GM04503 (cell line): ENCODE data around the gene CBX6.

Experiments used
- DNase-seq: peaks from one replicate; pipeline ENCODE4 v3.0.0-alpha.2; 2012; ENCODE audit warnings: low read depth

Gene CBX6

DNA sequence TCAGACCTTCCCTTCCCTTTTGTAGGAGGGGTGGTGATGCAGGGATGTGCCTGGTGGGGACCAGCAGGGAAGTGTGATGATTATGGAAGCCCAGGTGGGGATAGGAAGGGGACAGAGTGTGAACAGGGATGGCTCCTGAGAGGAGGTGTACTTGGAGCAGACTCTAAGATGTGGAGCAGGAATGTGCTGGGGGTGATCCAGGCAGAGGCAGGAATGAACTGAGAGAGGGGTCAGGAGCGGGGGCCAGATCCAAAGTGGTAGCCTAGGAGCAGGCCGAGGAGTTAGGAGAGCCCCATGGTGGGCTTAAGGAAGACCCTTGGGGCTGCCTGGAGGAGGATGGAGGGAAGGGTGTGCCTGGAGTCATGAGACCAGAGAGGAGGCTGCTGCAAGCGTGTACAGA is 31.9 kb downstream of the CBX6 start:
- no peak for DNase-seq

DNA sequence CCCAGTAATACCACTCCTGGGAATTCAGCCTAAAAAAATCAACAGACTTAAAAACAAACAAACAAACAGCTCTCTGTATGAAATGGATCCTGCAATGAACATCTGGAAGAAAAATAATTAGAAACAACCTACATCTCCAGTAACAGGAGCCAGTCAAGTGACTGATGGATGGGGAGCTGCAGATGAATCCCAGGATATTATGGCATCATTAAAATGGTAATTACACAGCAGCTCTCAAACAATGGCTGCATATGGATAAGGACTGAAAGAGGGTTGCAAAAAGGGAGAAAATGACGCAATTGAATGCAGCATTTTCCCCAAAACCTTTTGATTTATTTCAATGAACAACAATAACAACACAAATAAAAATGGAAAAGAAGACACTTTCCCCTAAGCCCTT is 32.3 kb downstream of the CBX6 start:
- DNase-seq, result no peak

DNA sequence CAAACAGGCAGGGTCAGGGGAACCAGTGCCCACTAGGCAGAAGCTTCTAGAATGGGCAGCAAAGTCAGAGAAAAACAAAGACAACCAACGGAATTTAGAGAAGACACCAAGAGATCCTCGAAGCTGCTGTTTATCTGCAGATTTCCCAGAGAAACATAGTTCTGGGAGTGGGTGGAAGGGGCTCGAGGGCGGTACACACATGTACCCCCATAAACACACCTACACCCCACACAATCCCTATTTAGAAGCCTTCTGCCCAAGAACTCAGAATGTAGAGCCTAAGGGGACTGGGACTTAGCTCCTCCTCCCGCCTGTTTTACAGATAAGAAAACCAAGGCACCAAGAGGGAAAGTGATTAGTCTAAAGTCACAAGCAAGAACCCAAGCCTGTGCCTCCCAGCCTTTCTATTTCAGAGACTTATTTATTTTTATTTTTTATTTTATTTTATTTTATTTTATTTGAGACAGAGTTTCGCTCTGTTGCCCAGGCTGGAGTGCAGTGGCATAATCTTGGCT is 34.5 kb downstream of the CBX6 start:
- no peak for DNase-seq

DNA sequence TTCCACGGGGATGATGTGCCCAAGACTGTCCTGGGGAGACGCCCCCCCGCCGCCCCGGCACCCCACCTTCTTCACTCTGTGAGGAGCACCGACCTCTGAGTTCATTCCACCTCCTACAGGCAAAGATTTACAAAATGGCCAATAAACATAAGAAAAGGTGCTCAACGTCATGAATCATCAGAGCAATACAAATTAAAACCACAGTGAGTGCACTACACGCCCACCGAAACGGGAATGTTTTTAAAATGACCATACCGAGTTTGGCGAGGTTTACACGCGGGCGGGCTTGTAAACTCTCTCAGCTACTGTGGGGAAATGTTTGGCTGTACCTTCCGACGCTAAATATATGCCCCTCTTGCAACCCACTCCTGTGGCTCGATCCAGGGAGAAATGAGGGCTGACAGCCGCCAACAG is 36.1 kb downstream of the CBX6 start:
- no peak for DNase-seq

DNA sequence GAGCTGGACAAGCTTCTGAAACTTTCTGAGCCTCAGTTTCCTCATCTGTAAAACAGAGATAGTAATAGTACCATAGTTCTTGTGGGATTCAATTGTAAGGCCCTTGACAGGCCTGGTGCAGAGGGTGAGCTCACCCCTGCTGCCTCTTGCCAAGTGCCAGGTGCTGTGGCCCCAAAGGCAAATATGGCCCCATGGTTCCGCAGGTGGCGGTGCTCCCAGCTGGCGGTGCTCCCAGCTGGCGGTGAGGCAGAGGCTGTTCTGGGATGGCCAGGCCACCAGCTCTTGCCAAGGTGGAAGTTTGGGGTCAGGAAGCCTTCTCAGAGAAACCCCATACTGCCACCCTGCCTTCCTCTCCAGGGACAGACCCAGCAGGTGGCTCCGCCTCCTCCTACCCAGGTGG is 37.0 kb downstream of the CBX6 start:
- no peak for DNase-seq

DNA sequence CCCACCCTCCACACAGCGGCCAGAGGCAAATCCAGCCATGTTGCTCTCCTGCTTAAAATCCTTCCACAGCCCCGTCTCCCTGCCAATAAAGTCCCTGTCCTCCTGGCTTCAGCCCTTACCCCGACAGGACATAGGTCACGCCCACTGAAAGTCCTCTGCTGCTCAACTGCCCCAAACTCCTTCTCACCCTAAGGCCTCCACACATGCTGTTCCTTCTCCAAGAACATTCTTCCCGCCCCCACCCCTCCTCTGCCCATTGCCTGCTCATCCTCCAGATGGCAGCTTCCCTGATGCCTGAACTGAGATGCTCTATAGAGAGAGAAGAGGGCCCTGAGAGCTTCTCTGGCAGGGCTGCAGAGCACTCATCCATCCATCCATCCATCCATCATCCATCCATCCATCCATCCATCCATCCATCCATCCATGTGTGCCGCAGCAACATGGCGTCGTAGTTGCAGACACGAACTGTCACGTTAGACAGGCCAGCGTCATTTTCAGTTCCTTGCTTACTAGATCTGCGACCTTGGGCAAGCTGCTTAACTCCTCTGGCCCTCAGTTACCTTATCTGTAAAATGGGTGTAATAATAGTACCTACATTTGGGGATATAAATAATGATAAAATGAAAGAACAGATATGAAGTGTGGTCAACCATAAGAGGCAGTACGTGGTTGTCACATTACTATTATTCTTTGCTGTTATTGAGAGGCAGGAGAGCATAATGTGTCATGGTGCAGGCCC is 37.6 kb downstream of the CBX6 start:
- DNase-seq, result no peak

DNA sequence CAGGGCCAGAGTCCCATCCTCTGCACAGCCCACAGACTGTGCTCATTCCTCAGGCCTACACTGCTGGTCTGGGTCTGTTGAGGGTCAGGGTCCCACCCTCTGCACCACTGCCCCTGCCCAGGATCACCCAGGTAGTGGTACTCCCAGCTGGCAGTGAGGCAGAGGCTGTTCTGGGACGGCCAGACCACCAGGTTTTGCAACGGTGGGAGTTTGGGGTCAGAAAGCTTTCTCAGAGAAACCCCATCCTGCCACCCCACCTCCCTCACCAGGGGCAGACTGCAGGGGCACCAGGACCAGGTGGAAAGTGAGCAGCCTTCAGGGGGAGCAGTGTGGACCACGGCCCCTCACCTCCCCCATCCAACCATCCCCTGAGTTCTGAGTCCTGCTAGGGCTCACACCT is 39.0 kb downstream of the CBX6 start:
- no peak for DNase-seq

DNA sequence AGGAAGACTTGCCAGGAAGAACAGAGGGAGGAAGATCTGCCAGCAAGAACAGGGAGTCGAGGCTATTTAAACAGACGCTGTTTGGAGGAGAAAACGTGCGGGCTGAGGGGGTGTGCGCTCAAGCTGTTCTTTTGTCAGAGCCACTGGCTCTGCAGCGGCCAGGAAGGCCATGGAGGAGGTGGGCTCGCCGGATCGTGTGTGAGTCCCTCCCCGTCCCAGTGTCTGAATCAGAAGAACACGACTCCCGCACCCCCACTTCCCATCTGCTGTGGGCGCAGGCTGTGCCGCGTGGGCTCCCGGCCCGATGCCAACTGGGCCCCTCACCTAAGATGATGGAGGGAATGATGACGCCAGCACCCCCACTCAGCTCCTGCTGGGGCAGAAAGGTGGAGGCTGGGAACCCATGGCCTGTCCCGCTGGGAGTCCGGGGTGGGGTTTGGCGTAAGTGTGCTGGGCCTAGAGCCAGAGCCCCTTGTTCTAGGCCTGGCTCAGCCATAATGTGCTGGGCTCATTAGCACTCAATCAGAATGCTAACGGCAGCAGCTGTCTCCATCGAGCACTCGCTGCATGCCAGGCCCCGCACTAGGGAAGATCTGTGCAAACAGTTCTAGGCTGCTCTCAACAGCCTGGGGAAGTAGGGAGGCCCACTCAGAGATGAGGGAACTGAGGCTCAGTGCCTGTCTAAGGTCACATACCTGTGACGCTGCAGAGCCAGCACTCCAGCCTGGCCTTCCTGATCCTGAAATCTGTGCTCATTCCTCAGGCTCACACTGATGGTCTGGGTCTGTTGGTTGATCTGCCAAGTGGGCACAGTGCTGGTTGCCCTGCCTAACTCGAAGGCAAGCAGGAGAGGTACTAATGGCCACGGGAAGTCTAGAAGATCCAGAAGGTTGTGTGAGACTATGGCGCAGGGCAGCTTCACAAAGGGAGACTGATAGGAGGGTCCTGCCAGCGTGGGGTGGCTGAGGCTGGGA is 39.7 kb downstream of the CBX6 start:
- DNase-seq, result no peak

DNA sequence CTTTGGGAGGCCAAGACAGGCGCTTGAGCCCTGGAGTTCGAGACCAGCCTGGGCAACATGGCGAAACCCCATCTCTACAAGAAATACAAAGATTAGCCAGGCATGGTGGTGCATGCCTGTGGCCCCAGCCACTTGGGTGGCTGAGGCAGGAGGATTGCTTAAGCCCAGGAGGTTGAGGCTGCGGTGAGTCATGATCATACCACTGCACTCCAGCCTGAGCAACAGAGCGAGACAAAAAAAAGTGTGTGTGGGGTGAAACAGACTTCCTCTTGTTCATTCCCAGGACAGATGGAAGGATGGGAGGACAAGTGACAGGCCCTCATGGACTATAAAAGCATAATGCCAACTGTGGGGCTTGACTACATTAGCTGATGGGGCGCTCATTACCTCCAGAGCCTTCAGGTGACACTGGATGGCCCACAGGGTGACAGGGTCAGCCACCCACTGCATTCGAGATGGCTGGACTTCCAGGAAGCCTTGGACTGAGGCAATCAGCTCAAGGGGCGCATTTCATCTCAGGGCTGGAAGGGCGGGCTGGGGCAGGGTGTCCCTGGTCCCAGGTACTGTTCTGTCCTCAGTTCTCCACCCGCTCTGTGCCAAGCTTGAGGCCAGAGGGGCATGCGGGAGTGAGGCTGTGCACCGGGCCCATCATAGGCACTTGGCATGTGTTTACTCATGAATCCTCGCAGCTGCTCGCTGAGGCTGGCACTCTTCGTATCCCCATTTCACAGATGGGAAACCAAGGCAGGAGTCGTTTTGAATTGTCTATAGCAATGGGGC is 40.7 kb downstream of the CBX6 start:
- no peak for DNase-seq

DNA sequence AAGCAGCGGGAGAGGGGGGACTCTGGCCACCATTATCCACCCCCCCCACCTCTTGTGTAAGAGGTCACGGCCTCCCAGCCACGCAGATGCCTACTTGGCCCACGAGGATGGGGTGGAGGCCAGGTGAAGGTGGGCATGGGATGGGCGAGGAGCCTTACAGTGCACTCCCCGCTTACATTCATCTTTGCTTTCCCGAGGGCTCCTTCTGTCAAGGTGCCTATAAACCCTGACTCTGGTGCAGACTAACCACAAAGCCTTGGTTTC is 41.2 kb downstream of the CBX6 start:
- no peak for DNase-seq

DNA sequence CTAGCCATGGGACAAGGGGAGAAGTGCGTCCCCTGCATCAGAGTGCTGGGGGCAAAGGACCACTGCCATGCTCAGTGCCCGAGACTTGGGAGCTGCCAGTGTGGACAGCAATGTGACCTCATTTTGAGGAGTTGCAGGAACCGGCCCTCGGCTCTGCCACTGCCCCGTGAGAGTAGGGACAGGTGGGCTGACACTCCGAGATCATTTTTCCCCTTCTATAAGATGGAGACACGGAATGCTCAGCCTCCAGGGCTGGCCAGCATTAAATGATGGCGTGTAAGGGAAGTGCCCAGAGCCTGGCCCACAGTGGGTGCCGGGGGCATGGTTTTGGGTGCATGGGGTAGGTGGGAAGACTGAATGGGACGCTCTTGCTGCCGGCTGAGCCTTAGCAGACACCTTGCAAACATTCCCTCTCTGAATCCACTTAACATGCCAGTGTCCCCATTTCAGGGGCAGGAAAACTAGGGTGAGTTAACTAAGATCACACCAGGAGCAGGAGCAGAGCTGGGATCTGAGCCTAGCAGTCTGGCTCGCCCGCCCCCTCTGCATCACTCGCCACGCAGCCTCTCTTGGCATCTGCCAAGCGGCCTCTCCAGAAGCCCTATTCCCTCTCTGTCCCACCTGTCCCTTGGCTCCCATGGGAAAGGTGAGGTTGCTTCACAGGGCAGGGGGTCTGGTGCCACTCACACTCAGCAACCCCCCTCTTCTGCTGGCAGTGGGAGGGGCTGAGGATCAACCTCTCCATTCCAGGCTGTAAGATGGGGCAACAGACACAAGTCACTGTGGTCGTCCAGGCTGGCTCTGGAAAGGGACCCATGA is 41.8 kb downstream of the CBX6 start:
- no peak for DNase-seq

DNA sequence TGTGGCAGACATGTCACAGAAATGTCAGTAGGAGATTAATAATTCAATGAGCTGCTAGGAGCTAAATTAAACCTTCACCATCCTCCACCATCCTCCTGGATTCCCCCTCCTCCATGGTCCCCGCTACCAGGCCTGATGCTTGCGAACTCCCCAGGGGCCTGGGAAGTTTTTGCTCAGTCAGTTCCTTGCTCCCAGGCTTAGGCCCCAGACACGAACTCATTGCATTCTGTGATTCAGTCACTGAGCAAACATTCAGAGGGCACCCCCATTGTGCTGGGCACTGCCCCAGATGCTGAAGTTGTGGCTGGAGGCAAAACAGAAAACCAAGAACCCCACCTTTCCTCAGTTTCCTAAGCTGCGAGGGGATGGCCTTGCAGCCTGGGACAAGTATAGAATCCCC is 42.5 kb downstream of the CBX6 start:
- DNase-seq, result no peak

DNA sequence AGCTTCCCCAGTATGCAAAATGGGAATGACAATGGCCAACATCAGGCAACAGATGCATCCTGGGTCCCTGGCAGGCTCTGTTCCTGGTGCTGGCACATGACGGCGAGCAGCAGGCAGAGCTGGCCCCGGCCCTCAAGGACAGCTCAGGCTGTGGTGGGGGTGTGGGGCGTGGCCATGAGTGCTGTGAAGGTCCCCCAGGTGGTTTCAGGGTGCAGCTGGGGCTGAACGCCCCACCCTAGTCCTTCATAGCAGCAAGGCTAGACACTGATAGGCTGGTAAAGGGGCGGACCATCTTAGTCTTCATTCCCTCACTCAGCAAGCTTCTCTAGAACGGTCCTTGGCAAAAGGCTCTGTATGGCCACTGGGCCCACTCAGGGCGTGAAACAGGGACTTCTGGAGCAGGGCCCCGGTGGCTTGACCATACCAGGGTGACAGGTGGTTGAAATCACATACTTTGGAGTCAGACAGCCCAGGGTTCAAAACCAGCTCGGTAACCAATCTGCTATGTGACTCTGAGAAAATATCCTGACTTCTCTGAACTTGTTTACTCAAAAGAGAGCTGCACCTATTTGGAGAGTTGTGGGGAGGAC is 43.3 kb downstream of the CBX6 start:
- no peak for DNase-seq

DNA sequence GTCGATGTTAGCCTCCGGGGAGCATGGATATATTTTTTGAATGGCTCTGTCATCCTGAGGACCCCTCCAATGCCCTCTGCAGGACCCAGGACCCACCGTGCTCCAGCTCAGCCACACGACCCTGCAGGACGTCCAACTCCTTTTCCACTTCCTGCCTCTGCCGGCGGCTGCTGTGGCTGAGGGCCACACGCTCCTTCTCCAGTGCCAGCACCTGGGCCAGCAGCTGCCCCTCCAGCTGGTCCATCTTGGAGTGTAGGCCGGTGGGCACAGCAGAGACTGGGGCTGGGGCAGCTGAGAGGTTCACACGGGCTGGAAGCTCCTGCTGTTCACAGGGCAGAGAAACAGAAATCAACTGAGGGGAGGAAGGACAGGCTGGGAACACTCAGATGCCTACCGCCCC is 43.8 kb downstream of the CBX6 start:
- no peak for DNase-seq

DNA sequence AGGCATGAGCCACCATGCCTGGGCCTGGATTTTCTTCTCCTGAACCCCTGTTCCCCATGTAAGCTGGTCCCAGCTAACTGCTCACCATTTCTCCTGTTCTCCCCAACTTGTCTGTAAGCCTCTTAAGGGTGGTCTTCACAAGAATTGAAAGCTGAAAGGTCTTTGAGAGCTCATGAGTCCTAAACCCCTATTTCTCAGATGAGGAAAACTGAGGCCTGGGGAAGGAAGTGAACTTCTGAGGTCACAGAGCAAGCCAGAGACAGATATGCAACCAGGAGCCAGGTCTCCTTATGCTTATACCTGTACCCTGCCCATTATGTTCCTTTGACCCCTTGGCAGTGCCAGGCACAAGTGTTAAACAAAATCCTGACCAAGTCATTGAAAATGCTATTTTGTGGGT is 44.5 kb downstream of the CBX6 start:
- no peak for DNase-seq

DNA sequence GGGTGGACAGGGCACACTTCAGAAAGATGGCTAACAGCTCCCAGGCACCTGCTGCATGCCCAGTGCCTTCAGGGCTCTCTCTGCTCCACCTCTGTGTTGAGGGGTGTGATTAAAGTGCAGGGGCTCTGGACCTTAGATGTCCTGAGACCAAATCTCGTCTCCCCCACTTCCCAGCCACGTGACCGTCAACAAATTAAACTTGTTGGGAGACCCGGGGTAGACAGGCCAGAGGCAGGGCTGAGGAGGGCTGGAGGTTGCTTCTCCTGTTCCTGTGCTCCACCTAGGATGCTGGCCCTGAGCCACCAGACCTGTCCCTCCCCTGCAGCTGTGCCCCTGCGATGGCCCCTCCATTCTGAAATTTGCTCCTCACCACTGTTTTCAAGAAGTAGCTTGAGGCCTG is 45.2 kb downstream of the CBX6 start:
- DNase-seq, result no peak

DNA sequence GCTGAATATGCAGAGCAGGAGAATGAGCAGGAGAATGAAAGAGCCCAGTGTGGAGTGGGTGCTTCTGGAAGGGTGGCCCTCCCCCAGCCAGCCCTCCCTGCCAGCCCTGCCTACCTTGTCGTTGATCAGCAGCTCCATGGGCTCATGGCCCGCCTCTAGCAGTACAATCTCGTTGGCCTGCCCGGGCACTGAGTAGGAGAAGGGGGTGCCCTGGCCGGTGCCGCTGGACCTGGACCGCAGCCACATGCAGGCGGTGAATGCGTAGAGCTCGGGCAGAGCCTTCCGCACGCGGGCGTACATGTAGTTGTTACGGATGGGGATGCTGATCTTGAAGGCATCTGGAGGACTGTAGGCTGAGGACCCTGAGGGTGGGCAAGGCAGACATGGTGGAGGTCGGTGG is 45.6 kb downstream of the CBX6 start:
- DNase-seq, result no peak

DNA sequence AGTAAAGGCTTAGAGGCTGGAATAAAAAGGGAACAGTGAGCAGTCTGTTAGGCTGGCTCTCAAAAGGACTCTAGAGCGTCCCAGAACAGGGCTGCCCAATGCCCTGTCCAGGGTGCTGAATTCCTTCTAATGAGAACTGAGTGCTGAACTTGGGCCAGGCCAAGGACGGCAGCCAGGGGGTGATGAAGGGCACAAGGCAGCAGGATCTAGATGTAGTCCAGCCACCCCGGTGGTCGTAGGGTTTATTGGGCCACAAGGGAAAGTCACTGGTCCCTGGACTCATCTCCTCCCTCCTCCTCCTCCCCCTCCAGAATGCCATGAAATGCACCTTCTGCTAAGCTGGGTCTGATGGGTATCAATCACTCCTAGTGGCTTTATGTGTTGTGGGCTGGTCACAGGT is 47.4 kb downstream of the CBX6 start:
- DNase-seq, result no peak

DNA sequence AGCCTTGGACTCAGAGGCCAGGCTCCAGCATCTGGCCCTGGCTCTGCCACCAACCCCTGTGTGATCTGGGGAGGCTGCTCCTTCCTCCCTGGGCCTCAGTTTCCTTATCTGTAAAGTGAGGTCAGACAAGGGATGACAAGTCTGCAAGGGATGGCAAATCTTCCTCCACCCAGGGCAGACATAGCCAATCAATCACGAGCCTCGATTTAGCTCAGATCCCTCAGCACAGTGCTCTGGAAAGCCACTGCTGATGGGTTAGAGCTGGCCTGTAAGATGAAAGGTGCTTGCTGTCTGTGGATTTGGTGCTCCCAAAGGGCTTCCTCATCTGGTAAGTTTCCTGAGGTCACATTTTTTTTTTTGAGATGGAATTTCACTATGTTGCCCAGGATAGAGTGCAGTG is 48.4 kb downstream of the CBX6 start:
- no peak for DNase-seq

DNA sequence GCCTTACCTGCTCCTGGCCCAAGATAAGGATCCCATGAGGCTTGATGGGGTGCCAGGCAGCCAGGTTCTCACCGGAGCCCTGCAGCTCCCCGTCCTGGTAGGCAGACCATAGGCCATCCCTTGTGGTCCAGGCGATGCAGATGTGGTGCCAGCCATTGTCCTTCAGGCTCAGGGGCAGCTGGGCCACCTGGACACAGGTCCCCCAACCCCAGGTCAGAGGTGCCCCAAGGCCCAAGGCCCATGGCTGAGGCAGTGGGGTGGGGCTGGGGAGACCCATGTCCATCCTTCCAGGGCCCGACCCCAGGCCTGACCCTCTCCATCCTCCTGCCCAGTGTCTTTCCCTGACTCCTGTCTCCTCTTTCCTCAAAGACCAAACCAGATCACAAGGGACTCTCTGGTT is 48.9 kb downstream of the CBX6 start:
- no peak for DNase-seq

DNA sequence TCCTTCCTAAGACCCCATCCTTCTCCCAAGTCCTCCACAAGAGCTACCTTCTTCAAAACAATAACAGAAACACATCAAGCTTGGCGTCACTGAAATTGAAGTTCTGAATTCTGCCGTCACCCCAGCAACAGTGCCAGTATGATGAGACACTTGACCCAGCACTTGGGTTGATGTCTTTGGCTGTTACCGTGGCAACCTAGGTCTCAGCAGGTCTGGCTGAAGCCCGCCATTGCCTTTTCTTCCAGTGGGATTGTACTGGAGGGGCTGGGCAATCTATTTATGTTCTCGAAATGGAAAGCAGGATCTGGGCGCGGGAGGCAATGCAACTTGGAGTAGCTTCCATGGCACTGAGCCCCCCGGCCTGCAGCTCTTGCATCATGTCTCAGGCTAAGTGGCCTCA is 52.0 kb downstream of the CBX6 start:
- no peak for DNase-seq
